ENCODE measurements around the gene KRT73. TPM values are rescaled to one million over a fixed set of nuclear protein-coding genes. Genes with fewer than 3 reads are reported as not detected.
A peak's percentile ranks its signal among the peaks of the same experiment; 100 is the strongest.

KRT73 gene
- total and polyA plus RNA-seq, 4 donors = not detected

GRCh38 chr12:52645982-52646381, 27.6 kb upstream of the KRT73 start:
- Histone ChIP-seq H3K4me1 (ENCODE audit: control insufficient read depth in 4 of 4, insufficient read depth in 4 of 4, low read length in 3 of 4) (no peaks in the 10 kb centered on the region), H3K9me3 (ENCODE audit: control insufficient read depth in 4 of 4, low read length in 3 of 4) (no peaks in the 10 kb centered on the region), H3K27me3 (ENCODE audit: control insufficient read depth in 4 of 4, insufficient read depth in 4 of 4, low read length in 3 of 4) (peaks cover 0 to 3% (median 0%) of the 10 kb centered on the region in 4 donors), H3K36me3 (ENCODE audit: control insufficient read depth in 4 of 4, insufficient read depth in 3 of 4, low read depth in 1 of 4, low read length in 3 of 4) (no peaks in the 10 kb centered on the region), H3K4me3 (ENCODE audit: low read depth in 1 of 3, low read length in 3 of 3) (no peak overlapping the region), H3K27ac (ENCODE audit: low read depth in 1 of 2, low read length in 2 of 2) (no peak overlapping the region), H3K9ac (ENCODE audit: low read depth in 1 of 2, low read length in 2 of 2) (no peak overlapping the region)
- peak; percentile 33 for DNase-seq (ENCODE audit: low spot score)
- TF ChIP-seq RAD21 (IDR thresholded peaks at IDR 0.05) (no peak), ATF3 (IDR thresholded peaks at IDR 0.05) (no peak), HNF4A (conservative IDR thresholded peaks at IDR 0.05) (no peak)
- 69% methylated on average over 4 of the region's 4 CpGs for WGBS

- Histone ChIP-seq H3K36me3 (ENCODE audit: control insufficient read depth in 4 of 4, insufficient read depth in 3 of 4, low read depth in 1 of 4, low read length in 3 of 4) (no peaks in the 10 kb centered on the region), H3K27ac (ENCODE audit: low read depth in 1 of 2, low read length in 2 of 2) (no peak overlapping the region), H3K9me3 (ENCODE audit: control insufficient read depth in 4 of 4, low read length in 3 of 4) (no peaks in the 10 kb centered on the region), H3K9ac (ENCODE audit: low read depth in 1 of 2, low read length in 2 of 2) (no peak overlapping the region), H3K27me3 (ENCODE audit: control insufficient read depth in 4 of 4, insufficient read depth in 4 of 4, low read length in 3 of 4) (peaks cover 0 to 3% (median 0%) of the 10 kb centered on the region in 4 donors), H3K4me1 (ENCODE audit: control insufficient read depth in 4 of 4, insufficient read depth in 4 of 4, low read length in 3 of 4) (no peaks in the 10 kb centered on the region), H3K4me3 (ENCODE audit: low read depth in 1 of 3, low read length in 3 of 3) (no peak overlapping the region)
- peak; percentile 34 for DNase-seq (ENCODE audit: low spot score)
- 68% methylated on average over 7 of the region's 7 CpGs for WGBS
- TF ChIP-seq REST (IDR thresholded peaks at IDR 0.05) = no peak
Measured at GRCh38 chr12:52645120-52645761, 26.9 kb upstream of the KRT73 start.

- peak; percentile 1 for DNase-seq (ENCODE audit: low spot score)
Measured at GRCh38 chr12:52644078-52644415, 25.7 kb upstream of the KRT73 start.

More at GRCh38 chr12:52644078-52644415, 25.7 kb upstream of the KRT73 start:
- Histone ChIP-seq H3K27me3 (ENCODE audit: control insufficient read depth in 4 of 4, insufficient read depth in 4 of 4, low read length in 3 of 4) (peaks cover 0 to 3% (median 0%) of the 10 kb centered on the region in 4 donors), H3K36me3 (ENCODE audit: control insufficient read depth in 4 of 4, insufficient read depth in 3 of 4, low read depth in 1 of 4, low read length in 3 of 4) (no peaks in the 10 kb centered on the region), H3K9ac (ENCODE audit: low read depth in 1 of 2, low read length in 2 of 2) (no peak overlapping the region), H3K27ac (ENCODE audit: low read depth in 1 of 2, low read length in 2 of 2) (no peak overlapping the region), H3K4me3 (ENCODE audit: low read depth in 1 of 3, low read length in 3 of 3) (no peak overlapping the region), H3K9me3 (ENCODE audit: control insufficient read depth in 4 of 4, low read length in 3 of 4) (no peaks in the 10 kb centered on the region), H3K4me1 (ENCODE audit: control insufficient read depth in 4 of 4, insufficient read depth in 4 of 4, low read length in 3 of 4) (no peaks in the 10 kb centered on the region)
- TF ChIP-seq CTCF (IDR thresholded peaks at IDR 0.05; ENCODE audit: low read depth, low read length, missing input control) = no peak
- whole genome bisulfite sequencing = 88% methylated on average over 6 of the region's 6 CpGs
